GM12873 (cell line): ENCODE measurements around the gene HSPB6.

Experiments used
- CTCF ChIP-seq: IDR thresholded peaks from 2 replicates; pipeline ENCODE4 v1.5.1; 2012; ENCODE audit warnings: low read depth, mild to moderate bottlenecking, moderate library complexity, low read length, control low read depth; ENCODE audit not compliant: insufficient read depth; ENCODE audit errors: missing control alignments

HSPB6 gene

DNA sequence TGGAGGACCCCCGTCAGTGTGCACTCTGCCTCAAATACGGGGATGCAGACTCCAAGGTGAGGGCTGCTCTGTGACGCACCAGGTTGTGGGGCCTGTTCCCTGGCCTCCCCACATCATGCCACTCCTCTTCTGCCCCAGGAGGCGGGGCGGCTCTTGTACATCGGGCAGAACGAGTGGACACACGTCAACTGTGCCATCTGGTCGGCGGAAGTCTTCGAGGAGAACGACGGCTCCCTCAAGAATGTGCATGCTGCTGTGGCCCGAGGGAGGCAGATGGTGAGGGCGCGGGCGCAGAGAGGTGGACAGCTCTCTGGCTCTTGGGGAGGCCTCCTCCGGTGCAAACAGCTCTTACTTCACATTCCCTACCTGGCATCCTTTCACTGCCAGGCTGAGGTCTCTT is 27.8 kb downstream of the HSPB6 start:
- TF ChIP-seq CTCF, result no peak

DNA sequence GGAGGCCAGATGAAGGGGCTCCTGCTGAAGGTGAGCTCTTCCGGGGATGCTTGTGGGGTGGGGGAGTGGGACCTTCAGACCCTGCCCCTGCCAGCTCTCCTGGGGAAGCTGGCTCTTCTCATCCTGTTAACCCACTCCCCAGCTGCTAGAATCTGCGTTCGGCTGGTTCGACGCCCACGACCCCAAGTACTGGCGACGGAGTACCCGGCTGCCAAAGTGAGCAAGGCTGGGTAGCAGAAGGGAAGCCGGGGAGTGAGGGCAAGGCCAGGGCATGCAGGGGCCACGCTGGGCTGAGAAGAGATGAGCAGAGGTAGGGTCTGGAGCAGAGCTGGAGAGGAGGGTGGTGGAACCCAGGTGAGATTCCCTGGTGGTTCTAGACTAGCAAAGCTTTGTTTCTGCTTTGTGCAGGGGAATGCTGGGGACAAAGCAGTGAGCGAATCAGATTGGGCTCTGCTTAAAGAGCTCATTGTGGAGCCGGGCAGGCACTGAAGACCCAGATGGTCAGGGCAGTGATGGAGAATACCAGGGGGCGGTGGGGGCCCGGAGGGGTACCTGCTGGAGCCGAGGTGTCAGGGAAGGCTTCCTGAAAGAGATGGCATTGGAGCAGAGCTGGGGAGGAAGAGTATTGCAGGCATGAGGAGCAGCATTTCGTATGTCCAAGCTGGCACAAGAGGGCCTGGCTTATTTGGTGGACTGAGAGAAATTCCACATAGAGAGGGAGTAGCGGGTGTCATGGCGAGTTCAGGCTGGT is 28.7 kb downstream of the HSPB6 start:
- no peak for TF ChIP-seq CTCF

DNA sequence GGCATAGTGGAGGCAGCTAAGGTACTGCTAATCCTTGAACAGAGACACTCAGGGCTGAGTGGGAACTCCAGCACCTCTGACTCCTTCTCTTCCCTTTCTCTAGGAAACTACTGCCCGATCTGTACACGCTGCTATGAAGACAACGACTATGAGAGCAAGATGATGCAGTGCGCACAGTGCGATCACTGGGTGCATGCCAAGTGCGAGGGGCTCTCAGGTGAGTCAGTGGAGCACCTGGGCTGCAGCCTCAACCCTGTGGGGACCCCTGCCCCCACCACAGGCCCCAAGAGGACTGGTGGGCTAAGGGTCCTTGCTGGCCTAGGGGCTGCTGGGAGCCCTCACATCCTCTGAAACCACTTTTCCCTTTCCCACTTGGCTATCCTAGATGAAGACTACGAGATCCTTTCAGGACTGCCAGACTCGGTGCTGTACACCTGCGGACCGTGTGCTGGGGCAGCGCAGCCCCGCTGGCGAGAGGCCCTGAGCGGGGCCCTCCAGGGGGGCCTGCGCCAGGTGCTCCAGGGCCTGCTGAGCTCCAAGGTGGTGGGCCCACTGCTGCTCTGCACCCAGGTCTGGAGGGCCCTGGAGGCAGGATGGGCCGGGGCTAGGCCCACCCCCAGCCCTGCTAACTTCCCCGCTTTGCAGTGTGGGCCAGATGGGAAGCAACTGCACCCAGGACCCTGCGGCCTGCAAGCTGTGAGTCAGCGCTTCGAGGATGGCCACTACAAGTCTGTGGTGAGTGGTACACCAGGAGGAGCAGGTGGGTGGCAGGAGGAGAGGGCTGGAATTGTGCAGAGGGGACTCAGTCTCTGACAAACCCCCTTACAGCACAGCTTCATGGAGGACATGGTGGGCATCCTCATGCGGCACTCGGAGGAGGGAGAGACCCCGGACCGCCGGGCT is 29.5 kb downstream of the HSPB6 start:
- no peak for TF ChIP-seq CTCF

GRCh38 chr19:35725216-35725861 is 31.5 kb downstream of the HSPB6 start:
- no peak for TF ChIP-seq CTCF

GRCh38 chr19:35724560-35724959 is 32.3 kb downstream of the HSPB6 start:
- TF ChIP-seq CTCF, result no peak

DNA sequence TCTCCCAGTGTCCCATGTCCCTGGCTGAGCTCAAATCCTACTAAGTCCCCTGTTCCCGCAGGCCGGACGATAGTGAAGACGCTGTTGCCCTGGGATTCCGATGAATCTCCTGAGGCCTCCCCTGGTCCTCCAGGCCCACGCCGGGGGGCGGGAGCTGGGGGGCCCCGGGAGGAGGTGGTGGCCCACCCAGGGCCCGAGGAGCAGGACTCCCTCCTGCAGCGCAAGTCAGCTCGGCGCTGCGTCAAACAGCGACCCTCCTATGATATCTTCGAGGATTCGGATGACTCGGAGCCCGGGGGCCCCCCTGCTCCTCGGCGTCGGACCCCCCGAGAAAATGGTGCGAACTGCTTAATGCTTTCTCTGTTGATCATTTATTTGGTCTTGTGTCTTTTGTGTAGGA is 33.2 kb downstream of the HSPB6 start:
- no peak for TF ChIP-seq CTCF

DNA sequence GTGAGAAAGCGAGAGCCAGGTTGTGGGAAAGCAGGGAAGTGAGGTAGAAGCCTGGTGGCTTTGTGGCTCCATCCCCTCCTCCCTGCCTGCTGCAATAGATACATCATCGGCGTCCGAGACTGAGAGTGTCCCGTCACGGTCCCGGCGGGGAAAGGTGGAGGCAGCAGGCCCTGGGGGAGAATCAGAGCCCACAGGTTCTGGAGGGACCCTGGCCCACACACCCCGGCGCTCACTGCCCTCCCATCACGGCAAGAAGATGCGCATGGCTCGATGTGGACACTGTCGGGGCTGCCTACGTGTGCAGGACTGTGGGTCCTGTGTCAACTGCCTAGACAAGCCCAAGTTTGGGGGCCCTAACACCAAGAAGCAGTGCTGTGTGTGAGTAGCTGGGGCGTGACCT is 33.9 kb downstream of the HSPB6 start:
- no peak for TF ChIP-seq CTCF
